ENCODE data around the gene NT5E. TPM values are rescaled to one million over a fixed set of nuclear protein-coding genes. Genes with fewer than 3 reads are reported as not detected.

The NT5E gene
- total RNA-seq, 1 experiment from 2014 or later, result 0.52 TPM

DNA sequence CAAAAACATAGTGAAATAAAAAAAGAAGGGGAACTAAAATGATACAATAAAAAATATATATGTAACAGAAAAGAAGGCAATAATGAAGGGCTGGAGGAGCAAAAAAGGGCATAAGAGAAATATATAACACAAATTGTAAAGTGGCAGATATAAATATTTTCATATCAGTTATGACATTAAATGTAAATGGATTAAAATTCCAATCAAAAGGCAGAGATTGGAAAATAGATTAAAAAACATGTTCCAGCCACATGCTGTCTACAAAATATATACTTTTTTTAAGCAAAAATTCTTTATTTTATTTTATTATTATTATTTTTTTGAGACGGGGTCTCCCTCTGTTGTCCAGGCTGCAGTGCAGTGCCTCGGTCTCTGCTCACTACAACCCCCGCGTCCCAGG lies 23.9 kb upstream of the NT5E start:
- no peak for DNase-seq
- no peaks in the 10 kb centered on the region for H3K79me1 ChIP-seq (ENCODE audit: insufficient read depth, low read depth, low read length, poor library complexity, severe bottlenecking)
- Mint-ChIP-seq H3K27ac (no peak overlapping the region), H3K27me3 (ENCODE audit: low read depth) (no peaks in the 10 kb centered on the region), H3K4me3 (no peak overlapping the region), H3K4me1 (no peaks in the 10 kb centered on the region), H3K36me3 (ENCODE audit: insufficient read depth in 1 of 3, low read depth in 3 of 3) (peaks cover 0 to 9% (median 3%) of the 10 kb centered on the region in 3 experiments; a peak in 5 of 7 replicates), H3K9me3 (peaks cover 21% of the 10 kb centered on the region in 2 experiments)
- no peak overlapping the region for H3K27ac ChIP-seq (ENCODE audit: insufficient read length, low read depth, low read length)
- H2BK5ac ChIP-seq (ENCODE audit: insufficient read length, low read length), result no peak overlapping the region
- no peaks in the 10 kb centered on the region for H3K9me3 ChIP-seq (ENCODE audit: control insufficient read depth, low read depth, low read length)
- H4K91ac ChIP-seq (ENCODE audit: insufficient read length, low read depth, low read length), result no peak overlapping the region
- H4K5ac ChIP-seq (ENCODE audit: insufficient read length, low read depth, low read length), result no peak overlapping the region
- no peaks in the 10 kb centered on the region for H3K4me1 ChIP-seq (ENCODE audit: insufficient read depth, low read length)
- WGBS (ENCODE audit: extremely low coverage, insufficient read length, low lambda C conversion rate), result no CpG with 5 or more reads among the region's 4 CpGs
- no peak overlapping the region for H3K18ac ChIP-seq (ENCODE audit: insufficient read length, low read depth, low read length)
- H3K23ac ChIP-seq (ENCODE audit: insufficient read length, low read depth, low read length), result no peak overlapping the region
- H3K4me2 ChIP-seq (ENCODE audit: insufficient read depth, insufficient read length, low read length), result no peak overlapping the region
- no peak overlapping the region for H3T11ph ChIP-seq (ENCODE audit: low read length)
- no peaks in the 10 kb centered on the region for H3K79me2 ChIP-seq (ENCODE audit: insufficient read depth, low read length)
- H2AK5ac ChIP-seq (ENCODE audit: insufficient read length, low read length), result no peak overlapping the region
- H2AFZ ChIP-seq (ENCODE audit: low read length), result no peak overlapping the region
- H3K27me3 ChIP-seq (ENCODE audit: insufficient read depth, low read length), result no peaks in the 10 kb centered on the region; the same call in 1 of the 2 replicates
- H2BK12ac ChIP-seq (ENCODE audit: insufficient read length, low read depth, low read length), result no peak overlapping the region
- no peak overlapping the region for H3K9ac ChIP-seq (ENCODE audit: extremely low read depth, insufficient read length, low read length)
- no peak overlapping the region for H2BK20ac ChIP-seq (ENCODE audit: low read depth, low read length, poor library complexity, severe bottlenecking)
- no peaks in the 10 kb centered on the region for H4K20me1 ChIP-seq (ENCODE audit: control insufficient read depth, insufficient read depth, insufficient read length)
- no peak overlapping the region for H3K56ac ChIP-seq (ENCODE audit: insufficient read length, low read depth, low read length)
- no peak overlapping the region for H3K14ac ChIP-seq (ENCODE audit: insufficient read depth, low read length)
- no peak overlapping the region for H3K4ac ChIP-seq (ENCODE audit: low read depth, low read length)
- H3K23me2 ChIP-seq (ENCODE audit: insufficient read length, low read depth, low read length, poor library complexity, severe bottlenecking), result no peaks in the 10 kb centered on the region
- no peak overlapping the region for H4K8ac ChIP-seq (replicated peaks; ENCODE audit: insufficient read length, low read depth, low read length)
- no peak overlapping the region for H2BK120ac ChIP-seq (ENCODE audit: low read depth, low read length, poor library complexity, severe bottlenecking)
- TF ChIP-seq, protein P1, sequence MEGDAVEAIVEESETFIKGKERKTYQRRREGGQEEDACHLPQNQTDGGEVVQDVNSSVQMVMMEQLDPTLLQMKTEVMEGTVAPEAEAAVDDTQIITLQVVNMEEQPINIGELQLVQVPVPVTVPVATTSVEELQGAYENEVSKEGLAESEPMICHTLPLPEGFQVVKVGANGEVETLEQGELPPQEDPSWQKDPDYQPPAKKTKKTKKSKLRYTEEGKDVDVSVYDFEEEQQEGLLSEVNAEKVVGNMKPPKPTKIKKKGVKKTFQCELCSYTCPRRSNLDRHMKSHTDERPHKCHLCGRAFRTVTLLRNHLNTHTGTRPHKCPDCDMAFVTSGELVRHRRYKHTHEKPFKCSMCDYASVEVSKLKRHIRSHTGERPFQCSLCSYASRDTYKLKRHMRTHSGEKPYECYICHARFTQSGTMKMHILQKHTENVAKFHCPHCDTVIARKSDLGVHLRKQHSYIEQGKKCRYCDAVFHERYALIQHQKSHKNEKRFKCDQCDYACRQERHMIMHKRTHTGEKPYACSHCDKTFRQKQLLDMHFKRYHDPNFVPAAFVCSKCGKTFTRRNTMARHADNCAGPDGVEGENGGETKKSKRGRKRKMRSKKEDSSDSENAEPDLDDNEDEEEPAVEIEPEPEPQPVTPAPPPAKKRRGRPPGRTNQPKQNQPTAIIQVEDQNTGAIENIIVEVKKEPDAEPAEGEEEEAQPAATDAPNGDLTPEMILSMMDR (conservative IDR thresholded peaks at IDR 0.05), result no peak
- H2BK15ac ChIP-seq (ENCODE audit: low read depth, low read length), result no peak overlapping the region
